ENCODE data around the gene DSCAML1. TPM values are rescaled to one million over a fixed set of nuclear protein-coding genes. Genes with fewer than 3 reads are reported as not detected.
A peak's percentile ranks its signal among the peaks of the same experiment; 100 is the strongest.

DSCAML1 gene
- total RNA-seq, 1 donor from 2014 or later, result 10.2 TPM

DNA sequence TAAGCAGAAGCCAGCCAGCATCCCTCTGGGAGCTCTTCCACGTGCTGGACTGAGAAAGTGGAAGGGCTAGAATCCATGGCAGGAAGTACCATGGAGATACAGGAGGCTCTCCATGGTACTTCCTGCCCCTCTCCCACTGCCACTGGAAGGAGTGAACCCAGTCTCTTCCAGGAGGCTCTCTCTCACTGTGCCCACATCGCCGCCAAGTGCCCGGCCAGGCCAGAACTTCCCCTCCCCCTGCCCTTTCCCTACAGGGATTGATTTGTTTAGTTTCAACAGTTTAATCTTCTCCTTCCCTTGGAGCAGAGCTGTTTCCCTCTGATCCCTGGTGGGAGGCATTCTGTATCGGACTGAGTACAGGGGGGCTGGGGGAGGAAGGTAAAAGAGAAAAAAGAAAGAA is 133.6 kb downstream of the DSCAML1 start:
- DNase-seq (ENCODE audit: low read depth), result no peak

DNA sequence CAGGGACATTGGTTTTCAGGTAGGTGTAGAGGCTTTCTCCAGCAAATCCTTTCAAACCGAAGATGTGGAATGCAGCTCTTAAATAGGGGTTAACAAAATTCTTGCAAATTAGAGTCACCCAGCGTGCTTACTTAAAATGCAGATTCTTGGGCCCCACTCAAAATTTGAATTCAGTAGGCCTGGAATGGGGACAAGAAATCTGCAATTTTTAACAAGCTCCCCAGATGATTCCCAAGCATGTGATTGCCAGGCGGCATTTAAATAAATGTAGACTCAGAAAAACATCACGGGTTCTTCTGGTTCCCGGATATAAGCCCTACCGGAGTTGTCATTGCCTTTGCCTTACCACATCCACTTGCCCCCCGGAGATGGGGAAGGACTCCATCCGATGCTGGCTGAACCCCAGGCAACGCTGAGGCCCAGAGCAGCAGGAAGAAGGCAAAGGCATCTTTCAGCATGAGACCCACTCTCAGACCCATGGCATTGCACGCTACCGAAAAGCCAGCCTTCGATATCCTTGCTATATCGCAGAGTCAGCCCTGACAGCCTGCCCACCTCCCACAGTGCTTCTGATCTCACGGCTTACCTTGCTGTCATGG is 134.2 kb downstream of the DSCAML1 start:
- DNase-seq (ENCODE audit: low read depth), result no peak

DNA sequence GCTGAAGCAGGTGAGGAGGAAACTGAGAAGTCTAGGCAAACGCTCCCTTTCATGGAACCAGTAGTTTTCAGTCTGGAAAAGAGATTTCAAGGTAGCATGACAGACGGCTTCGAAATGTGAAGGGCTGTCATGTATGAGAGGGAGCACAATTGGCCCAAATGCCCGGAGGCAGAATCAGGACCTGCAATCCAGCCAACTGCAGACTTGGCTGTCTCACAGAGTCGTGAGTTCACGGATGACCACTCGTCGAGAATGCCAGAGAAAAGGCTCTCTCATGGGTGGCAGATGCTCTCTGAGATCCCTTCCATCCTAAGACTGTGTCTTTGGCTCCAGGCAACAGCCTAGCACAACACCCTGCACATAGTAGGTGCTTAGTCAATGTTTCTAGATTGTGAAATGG is 134.8 kb downstream of the DSCAML1 start:
- peak; percentile 23 for DNase-seq (ENCODE audit: low read depth)

DNA sequence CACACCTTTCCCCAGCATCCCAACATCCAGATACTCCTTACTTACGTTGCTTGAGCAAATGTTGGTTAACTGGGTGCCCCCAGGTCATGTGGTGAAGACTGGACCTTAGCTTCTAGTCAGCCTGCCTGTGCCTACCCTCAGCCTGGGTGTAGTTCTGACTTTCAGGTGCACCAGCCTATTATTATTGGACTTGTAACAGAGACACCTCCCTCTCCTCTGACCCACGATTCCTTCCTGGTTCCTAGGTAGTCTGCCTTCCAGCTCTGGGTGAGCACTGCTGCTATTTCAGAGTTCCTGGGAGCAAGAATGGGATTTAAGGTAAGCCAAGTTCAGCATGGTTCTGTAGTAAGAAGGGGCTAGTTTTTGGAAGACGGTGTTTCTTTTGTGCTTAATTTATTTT is 138.2 kb downstream of the DSCAML1 start:
- no peak for DNase-seq (ENCODE audit: low read depth)

DNA sequence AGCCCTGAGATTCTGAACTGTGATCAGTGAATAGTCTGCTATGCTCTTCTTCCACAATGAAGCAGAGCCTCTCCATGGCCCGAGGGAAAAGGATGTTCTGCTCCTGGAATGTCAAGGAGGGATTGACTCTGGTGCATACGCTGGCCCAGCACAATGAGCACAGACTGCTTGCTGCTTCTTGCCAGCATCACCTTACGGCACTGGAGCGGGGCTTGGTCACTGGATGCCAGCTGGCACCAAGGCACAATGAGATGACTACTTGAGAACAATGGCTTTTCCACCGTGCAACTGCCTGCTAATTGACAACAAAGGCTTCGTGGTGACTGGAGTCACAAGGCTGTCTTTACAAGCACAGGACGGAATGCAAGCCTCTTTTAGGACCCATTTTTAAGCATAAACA is 139.2 kb downstream of the DSCAML1 start:
- DNase-seq (ENCODE audit: low read depth), result no peak

DNA sequence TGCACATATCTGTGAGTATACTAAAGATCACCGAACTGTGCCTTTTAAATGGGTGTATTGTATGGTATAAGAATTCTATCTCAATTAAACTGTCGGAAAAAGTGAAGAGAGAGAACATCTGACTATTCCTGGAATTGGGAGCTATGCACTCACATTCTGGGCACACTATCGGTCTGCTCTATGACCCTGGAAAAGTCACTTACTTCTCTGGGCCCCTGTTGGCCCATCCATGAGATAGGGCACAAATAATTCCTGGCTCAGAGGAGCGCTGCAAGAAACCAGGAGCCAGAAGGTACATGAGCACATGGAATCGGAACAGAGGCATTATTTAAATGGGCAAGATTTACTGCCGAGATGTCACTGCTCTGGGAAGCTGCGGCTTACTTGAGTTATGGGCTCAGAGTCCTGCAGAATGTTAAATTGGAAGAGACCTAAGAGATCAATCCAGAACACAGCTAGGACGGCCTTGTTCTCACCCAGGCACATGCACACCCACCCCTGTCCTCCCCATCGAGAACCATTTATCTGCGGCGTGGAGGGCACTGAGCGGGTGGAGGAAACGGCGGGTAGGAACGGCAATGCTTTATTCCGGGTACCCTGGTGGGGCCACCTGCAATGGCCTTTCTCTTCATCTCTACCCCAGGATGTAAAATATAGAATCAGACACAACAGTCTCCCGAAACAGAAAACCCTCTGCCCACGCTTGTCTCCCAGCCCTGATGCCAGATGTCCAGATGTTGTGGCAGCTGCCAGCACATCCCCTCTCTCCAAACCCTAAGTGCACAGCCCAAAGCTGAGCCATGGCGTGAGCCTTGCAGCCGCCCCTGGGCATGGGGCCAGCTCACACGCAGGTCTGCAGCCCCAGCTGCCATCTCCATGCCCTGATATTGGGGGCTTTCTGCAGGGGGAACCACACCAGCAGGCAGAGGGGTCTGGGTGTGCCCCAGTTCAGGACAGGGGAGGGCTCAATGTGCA is 142.4 kb downstream of the DSCAML1 start:
- no peak for DNase-seq (ENCODE audit: low read depth)

DNA sequence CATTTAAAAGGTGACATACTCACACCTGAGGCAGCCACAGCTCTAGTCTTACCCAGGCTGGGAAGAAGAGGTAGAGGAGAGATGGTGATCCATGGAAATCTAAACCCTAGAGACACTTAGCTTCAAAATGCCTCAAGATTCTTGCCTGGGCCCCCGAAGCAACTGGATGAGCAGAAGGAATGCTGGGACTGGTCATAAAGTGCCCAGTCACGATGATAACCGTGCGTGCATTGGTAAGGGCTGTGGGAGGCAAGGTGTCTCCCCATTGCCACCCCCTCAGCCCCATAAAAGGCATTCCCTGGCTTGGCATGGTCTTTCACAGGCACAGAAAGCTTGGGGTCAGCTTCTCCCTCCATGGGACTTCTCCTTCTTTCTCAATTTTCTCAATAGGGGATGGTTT is 144.5 kb downstream of the DSCAML1 start:
- DNase-seq (ENCODE audit: low read depth), result no peak

DNA sequence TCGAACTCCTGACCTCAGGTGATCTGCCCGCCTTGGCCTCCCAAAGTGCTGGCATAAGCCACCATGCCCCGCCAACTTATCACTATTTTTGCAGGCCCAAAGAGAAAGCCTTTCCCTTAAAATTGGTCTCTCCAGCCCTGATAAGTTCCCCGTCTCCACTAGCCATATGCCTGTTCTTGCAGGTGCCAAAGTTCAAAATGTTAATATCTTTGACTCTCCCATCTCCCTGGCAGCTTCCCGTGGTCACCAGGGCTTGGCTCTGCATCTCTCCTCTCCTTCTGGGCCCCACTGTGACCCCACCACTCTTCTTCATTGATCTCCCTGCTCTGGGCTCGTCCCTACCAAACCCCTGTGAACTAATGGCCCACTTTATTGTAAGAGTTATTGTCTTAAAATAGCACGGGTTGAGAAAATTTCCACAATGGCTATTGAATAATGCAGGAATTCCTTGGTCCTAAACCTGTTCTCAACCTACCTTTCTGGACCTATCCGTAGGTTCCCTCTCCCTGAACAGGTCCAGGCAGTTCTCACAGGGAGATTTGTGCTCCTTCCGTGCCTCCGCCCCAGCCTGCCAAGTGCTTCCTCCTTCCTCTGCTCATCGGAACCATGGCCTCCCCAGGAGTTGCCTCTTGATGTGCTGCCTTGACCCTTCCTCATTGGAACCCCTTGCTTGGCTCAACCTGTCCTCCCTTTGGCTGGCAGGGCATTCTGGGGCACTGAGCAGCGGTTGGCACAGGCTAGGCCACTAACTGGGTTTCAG is 147.5 kb downstream of the DSCAML1 start:
- DNase-seq (ENCODE audit: low read depth), result no peak

DNA sequence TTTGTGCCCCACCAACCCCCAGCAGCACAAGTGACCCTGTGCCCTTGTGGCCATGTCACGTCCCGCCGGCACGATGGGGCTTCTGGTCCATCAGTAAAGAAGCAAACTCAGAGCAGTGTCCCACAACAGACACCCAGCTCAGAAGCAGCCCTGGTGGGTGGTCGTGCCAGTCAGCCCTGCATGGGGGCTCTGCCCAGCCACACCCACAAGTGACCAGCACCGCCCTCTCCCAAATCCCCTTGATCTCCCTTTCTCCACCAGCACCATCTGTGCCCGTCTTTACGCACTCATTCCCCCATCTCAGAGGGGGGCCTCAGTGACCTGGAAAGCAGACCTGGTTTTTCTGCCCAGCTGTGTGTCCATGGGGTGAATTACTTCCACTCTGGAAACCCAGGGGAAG is 149.1 kb downstream of the DSCAML1 start:
- DNase-seq (ENCODE audit: low read depth), result no peak

DNA sequence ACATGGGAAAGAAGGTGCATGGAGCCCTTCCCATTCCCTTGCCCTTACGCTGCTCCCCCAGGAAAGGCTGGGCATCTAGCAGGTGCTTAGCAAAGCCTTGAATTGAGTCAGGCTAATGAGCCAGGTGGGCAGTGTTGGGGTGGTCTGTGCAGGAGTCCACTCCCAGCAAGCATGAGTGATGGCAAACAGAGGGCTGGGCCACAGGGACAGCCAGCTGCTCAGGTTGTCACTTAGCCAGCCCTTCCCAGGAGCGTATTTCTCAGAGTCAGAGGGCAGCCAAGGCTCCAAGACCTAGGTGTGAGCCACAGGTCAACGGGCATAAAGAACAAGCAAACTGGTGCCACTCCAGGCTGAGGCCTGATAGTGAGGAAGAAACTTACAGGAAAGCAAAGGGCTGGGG is 149.8 kb downstream of the DSCAML1 start:
- no peak for DNase-seq (ENCODE audit: low read depth)

DNA sequence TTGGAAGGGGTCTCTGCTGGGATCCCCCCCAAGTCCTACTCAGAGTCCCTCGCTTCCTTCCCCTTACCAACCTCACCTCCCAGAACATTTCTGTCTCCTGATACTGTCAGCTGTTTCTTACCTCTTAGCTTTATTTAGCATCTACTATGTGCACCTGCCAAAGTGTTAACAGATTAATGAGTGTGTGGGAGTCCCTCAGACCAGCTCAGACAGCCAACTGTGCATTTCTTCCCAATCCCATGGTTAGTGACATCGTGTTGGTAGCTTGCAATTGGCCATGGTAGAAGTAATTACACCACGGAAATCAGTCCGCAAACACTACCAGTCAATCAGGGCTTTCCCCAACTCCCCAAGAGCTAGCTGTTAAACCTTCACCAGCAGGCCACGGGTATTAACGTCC is 150.6 kb downstream of the DSCAML1 start:
- no peak for DNase-seq (ENCODE audit: low read depth)

DNA sequence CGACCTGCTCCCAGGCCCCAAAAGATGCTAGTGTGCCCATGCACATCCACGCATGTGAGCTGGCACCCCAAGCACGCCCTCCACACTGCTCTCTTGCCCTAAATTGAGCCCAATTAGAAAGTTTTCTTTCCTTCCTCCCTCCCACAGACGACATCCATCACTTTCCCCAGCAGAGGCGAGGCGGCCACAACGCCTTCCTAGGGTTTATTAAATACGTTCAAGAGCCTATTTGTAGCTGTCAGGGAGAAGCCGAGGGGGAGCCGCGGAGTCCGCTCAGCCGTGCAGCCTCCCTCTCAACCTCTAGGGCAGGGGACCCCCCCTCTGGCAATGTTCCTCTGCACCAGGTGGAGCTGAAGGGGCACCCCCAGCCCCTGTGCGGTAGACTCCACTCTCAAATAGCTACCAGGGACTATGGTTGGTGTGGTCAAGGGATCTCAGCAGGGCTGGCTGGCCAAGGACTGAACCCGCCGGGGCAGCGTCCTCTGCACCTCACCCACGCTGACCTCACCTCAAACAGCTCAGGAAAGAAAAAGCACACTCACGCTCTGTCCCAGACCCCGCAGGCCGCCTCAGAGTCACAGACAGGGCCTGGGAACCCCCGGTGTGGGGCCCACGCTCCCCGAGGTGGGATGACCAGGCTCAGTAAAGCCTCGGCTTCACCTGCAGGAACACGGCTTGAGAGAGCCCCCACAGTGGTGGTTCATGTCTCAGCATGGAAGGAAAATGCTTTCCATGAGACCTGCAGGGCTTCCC is 152.4 kb downstream of the DSCAML1 start:
- no peak for DNase-seq (ENCODE audit: low read depth)

DNA sequence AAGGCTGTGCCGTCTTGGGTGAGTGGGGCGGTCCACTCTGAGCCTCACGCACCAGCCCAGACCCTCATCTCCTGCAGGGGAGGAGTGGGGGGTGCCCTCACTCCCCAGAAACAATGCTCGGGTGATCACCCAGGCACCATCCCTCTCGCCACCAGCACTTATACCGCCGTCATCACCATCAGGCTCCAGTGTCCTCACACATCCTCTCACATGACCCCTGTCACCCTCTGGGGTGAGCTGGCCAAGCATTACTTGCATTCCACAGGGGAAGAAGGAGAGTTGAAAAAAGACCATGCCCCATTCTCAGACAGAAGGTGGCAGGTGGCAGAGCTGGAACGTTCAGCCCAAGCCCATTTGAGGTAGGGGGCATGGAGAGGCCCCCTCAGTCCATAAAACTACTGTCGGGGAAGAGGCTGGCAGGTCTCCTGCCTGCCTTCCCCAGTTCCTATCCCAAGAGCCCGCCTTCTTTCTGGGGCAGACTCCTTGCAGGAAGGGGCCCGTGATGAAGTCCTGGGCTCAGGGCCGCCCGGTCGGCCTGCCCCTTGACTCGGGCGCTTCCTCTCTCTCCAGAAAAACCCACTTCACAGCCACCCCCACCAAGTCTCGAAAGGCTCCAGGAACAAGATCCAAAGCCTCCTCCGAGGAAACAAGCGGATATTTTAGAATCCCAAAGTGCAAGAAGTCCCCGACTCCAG is 153.3 kb downstream of the DSCAML1 start:
- DNase-seq (ENCODE audit: low read depth), result no peak

DNA sequence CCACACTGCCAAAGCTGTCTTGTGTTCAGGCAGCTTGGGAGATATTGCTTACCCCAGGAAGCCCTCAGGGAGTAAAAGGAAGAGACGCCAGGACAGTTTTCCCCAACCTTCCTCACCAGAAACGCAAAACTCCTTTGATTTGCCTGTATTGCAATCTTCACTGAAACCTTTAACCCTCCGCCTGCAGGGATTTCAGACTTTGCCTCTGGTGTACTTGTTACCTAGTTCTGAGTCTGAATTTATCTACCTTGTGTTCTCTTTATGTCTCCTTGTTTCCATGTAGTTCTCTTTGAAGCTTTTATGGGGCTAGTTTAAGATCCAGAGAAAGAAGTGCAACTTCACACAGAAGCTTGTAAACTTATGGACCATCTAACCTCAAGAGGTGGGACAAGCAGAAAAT is 154.2 kb downstream of the DSCAML1 start:
- no peak for DNase-seq (ENCODE audit: low read depth)

DNA sequence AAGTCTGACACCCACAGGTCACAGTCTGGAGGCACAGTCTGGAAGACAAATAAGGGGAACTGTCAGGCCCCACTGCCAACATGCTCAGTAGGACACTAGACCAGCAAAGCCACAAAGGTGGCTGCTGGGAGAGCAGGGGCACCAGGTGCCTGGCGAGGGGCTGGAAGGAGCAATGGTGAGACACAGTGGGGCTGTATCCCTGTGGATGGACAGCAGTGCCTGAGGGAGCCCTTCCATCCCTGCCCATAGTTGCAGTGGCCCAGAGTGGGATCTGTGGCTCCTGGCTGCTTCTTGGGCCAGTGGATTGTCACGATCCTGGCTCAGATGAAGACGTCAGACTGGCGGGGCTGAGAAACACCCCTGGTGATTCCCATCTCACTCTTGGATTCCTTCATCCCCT is 154.6 kb downstream of the DSCAML1 start:
- no peak for DNase-seq (ENCODE audit: low read depth)

DNA sequence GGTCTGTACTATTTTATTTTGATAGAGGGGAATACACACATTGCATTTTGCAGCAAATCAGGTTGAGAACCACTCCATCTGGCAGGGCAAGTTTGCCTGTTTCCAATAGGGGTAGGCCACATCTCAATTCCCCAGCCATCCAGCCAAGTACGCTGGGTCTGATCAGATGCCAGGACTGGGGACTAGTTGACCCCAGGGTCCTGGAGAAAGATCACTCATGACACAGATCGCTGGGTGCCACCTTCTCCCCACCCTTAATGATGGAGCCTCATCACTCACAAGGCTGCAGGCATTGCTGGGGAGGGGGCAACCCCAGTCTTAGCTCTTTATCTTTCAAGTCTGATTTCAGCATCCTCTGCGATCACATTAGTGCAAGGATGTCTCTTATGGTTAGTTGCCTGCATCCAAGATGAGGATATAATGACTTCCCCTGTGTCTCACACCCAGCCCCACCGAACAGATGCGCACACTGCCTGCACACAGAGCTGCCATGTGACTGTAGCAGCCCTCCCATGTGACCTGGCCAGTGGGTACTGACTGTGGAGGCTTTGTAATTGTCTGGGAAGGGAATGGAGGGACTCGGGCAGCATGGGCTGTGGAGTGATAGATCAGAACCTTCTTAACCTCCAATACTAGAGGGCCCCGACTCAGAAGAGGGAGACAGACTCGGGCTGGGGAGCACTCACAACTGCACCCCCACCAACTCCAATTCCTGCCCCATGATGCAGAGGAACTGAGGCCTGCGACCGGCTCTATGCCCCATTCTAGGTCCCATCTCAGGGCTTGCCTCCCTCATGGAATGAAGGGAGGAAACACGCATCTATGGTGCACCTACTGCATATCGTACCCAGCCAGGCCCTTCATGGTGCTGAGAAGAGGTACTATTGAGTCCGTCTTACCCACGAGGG is 155.8 kb downstream of the DSCAML1 start:
- no peak for DNase-seq (ENCODE audit: low read depth)

DNA sequence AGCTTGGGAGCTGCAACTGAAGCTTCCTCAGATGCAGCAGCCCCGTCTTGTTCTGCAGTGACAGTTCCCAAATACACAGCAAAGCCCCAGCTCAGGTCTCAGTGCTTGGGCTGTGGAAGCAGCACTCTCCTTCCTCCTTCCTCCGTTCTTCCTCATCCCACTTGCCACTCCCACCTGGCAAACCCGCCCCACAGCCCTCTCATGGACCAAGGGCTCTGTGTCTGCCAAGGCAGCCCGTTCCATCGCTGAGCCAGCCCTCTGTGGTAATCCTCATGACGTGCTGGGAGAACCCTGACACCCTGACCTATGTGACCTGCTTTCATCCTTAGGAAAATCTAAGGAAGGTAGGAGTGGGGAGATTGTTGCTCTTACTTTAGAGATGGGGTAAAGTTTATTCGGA is 157.0 kb downstream of the DSCAML1 start:
- no peak for DNase-seq (ENCODE audit: low read depth)

DNA sequence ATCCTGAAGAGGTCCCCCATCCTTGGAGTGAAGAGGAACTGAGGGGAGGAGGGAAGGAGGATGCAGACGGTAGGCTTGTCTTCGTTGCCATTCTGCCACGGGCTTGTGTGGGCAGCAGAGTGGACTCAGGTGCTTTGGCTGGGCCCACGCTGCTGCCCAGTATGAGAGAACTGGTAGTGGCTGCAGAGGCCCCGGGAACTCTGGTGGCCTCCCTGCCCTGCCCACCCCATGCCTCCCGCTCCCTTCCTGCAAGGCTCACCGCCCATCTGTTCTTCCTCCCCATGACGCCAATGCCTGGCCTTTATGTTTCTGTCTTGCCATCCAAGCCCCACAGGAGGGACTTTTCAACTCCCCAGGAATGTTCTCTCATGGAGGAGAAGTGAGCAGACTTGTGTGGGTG is 157.4 kb downstream of the DSCAML1 start:
- DNase-seq (ENCODE audit: low read depth), result no peak

DNA sequence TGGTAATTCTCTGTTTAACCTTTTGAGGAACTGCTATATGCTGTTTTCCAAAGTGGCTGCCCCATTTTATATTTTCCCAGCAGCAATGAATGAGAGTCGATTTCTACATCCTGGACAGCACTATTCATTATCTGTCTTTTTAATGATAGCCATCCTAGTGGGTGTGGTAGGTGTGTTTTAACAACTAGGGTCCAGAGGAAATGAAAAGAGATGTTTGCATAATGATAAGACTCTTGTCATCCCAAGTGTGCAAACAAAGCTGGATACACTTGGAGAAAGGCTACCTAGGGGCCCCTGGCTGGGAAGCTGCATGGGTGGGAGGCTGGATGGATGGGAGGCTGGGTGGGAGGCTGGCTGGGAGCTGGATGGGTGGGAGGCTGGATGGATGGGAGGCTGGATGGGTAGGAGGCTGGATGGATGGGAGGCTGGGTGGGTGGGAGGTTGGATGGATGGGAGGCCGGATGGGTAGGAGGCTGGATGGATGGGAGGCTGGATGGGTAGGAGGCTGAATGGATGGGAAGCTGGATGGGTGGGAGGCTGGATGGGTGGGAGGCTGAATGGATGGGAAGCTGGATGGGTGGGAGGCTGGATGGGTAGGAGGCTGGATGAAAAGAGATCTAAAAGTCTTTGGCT is 158.0 kb downstream of the DSCAML1 start:
- DNase-seq (ENCODE audit: low read depth), result no peak

Data from renal cortical epithelial cell (primary cell).